HEK293 (cell line): ENCODE results near the gene ZNF608.
A peak's percentile ranks its signal among the peaks of the same experiment; 100 is the strongest.

Experiments
- CTCF ChIA-PET: fragments of 350-600 bp; formaldehyde crosslinking; extraction: SDS; loops from one replicate; lab custom pipeline; 2021; ENCODE audit warnings: antibody characterized with exemption; lab: Yijun Ruan, JAX
- POLR2A ChIA-PET: fragments of 300-600 bp; formaldehyde crosslinking; extraction: SDS; loops from one replicate; lab custom pipeline; 2020; ENCODE audit warnings: antibody characterized with exemption, inconsistent platforms; lab: Yijun Ruan, JAX
- H3K27ac ChIP-seq: fragments of 200-500 bp; sonication (Bioruptor generic); 2 replicates; pipeline ENCODE4 v1.5.1; 2014; ENCODE audit warnings: low read depth, low read length, control low read depth, inconsistent platforms; ENCODE audit errors: extremely low read depth
- H3K36me3 ChIP-seq, 2 experiments: fragments of 200-500 bp in 1 of 2; sonication (Bioruptor generic) in 1 of 2; 1 replicate in 1 of 2; 2 replicates in 1 of 2; pipeline ENCODE4 v1.5.1; 2014 to 2017; ENCODE audit warnings: inconsistent platforms in 2 of 2, low read length in 2 of 2; ENCODE audit not compliant: control insufficient read depth in 2 of 2, insufficient read depth in 1 of 2
- H3K4me1 ChIP-seq: fragments of 200-500 bp; sonication (Bioruptor generic); 2 replicates; pipeline ENCODE4 v1.5.1; 2014; ENCODE audit warnings: mild to moderate bottlenecking, low read length, inconsistent platforms; ENCODE audit not compliant: control insufficient read depth, insufficient read depth
- H3K4me3 ChIP-seq: 2 replicates; pipeline ENCODE4 v1.5.1; 2011; ENCODE audit warnings: low read depth, mild to moderate bottlenecking, control low read depth, low read length, moderate library complexity
- H3K9me3 ChIP-seq: fragments of 200-500 bp; sonication (Bioruptor generic); 2 replicates; pipeline ENCODE4 v1.5.1; 2014; ENCODE audit warnings: low read depth, low read length, inconsistent platforms; ENCODE audit not compliant: control insufficient read depth, insufficient read depth
- BCL11A ChIP-seq: fragments of 450-650 bp; formaldehyde crosslinking; IDR thresholded peaks from 2 replicates; pipeline ENCODE4 v1.5.1; 2016; ENCODE audit warnings: low read depth, missing biosample characterization, missing genetic modification characterization
- EGR2 ChIP-seq: fragments of 450-650 bp; formaldehyde crosslinking; IDR thresholded peaks from 2 replicates; pipeline ENCODE4 v1.5.1; 2016; ENCODE audit warnings: low read depth, missing biosample characterization, missing genetic modification characterization
- KLF10 ChIP-seq: fragments of 450-650 bp; IDR thresholded peaks from 2 replicates; pipeline ENCODE4 v1.5.1; 2018; ENCODE audit warnings: missing biosample characterization, mild to moderate bottlenecking, missing genetic modification characterization
- KLF17 ChIP-seq: fragments of 450-650 bp; formaldehyde crosslinking; IDR thresholded peaks from 2 replicates; pipeline ENCODE4 v1.5.1; 2016; ENCODE audit warnings: missing biosample characterization, missing genetic modification characterization
- PRDM2 ChIP-seq: fragments of 450-650 bp; formaldehyde crosslinking; IDR thresholded peaks from 2 replicates; pipeline ENCODE4 v1.5.1; 2016; ENCODE audit warnings: missing biosample characterization, missing genetic modification characterization, borderline replicate concordance
- TRIM28 ChIP-seq: IDR thresholded peaks from 2 replicates; pipeline ENCODE4 v1.6.1; 2011; ENCODE audit warnings: low read length, control low read depth, borderline replicate concordance
- WT1 ChIP-seq: fragments of 450-650 bp; formaldehyde crosslinking; IDR thresholded peaks from 2 replicates; pipeline ENCODE4 v1.5.1; 2016; ENCODE audit warnings: missing biosample characterization, missing genetic modification characterization
- ZBTB20 ChIP-seq: fragments of 450-650 bp; formaldehyde crosslinking; IDR thresholded peaks from 2 replicates; pipeline ENCODE4 v1.5.1; 2016; ENCODE audit warnings: missing biosample characterization, missing genetic modification characterization
- ZBTB26 ChIP-seq: fragments of 450-650 bp; formaldehyde crosslinking; optimal IDR thresholded peaks from 2 replicates; pipeline ENCODE3; 2016; ENCODE audit warnings: missing biosample characterization, mild to moderate bottlenecking, missing genetic modification characterization
- ZEB2 ChIP-seq: fragments of 450-650 bp; formaldehyde crosslinking; IDR thresholded peaks from 2 replicates; pipeline ENCODE4 v1.5.1; 2016; ENCODE audit warnings: missing biosample characterization, missing genetic modification characterization
- ZFHX2 ChIP-seq: fragments of 450-650 bp; formaldehyde crosslinking; conservative IDR thresholded peaks from 2 replicates; pipeline ENCODE4 v1.5.1; 2016; ENCODE audit warnings: missing biosample characterization, missing genetic modification characterization
- ZIC2 ChIP-seq: fragments of 450-650 bp; formaldehyde crosslinking; IDR thresholded peaks from 2 replicates; pipeline ENCODE4 v1.5.1; 2016; ENCODE audit warnings: missing biosample characterization, missing genetic modification characterization
- ZNF132 ChIP-seq: fragments of 450-650 bp; formaldehyde crosslinking; IDR thresholded peaks from 2 replicates; pipeline ENCODE4 v1.5.1; 2017; ENCODE audit warnings: missing biosample characterization, missing genetic modification characterization, borderline replicate concordance
- ZNF133 ChIP-seq: fragments of 450-650 bp; formaldehyde crosslinking; IDR thresholded peaks from 2 replicates; pipeline ENCODE4 v1.5.1; 2016; ENCODE audit warnings: missing biosample characterization, missing genetic modification characterization
- ZNF239 ChIP-seq: fragments of 450-650 bp; formaldehyde crosslinking; IDR thresholded peaks from 2 replicates; pipeline ENCODE4 v1.5.1; 2016; ENCODE audit warnings: missing biosample characterization, missing genetic modification characterization
- ZNF311 ChIP-seq: fragments of 450-650 bp; formaldehyde crosslinking; IDR thresholded peaks from 2 replicates; pipeline ENCODE4 v1.5.1; 2017; ENCODE audit warnings: missing biosample characterization, missing genetic modification characterization, borderline replicate concordance
- ZNF350 ChIP-seq: fragments of 450-650 bp; formaldehyde crosslinking; IDR thresholded peaks from 2 replicates; pipeline ENCODE4 v1.5.0; 2017; ENCODE audit warnings: missing biosample characterization, mild to moderate bottlenecking, missing genetic modification characterization
- ZNF404 ChIP-seq: fragments of 450-650 bp; formaldehyde crosslinking; IDR thresholded peaks from 2 replicates; pipeline ENCODE4 v1.5.1; 2017; ENCODE audit warnings: missing biosample characterization, missing genetic modification characterization
- ZNF521 ChIP-seq: fragments of 450-650 bp; formaldehyde crosslinking; IDR thresholded peaks from 2 replicates; pipeline ENCODE4 v1.5.1; 2017; ENCODE audit warnings: missing biosample characterization, mild to moderate bottlenecking, missing genetic modification characterization
- ZNF571 ChIP-seq: fragments of 450-650 bp; formaldehyde crosslinking; IDR thresholded peaks from 2 replicates; pipeline ENCODE4 v1.5.0; 2017; ENCODE audit warnings: missing biosample characterization, missing genetic modification characterization
- ZNF660 ChIP-seq: fragments of 450-650 bp; IDR thresholded peaks from 2 replicates; pipeline ENCODE4 v1.5.1; 2018; ENCODE audit warnings: missing biosample characterization, mild to moderate bottlenecking, missing genetic modification characterization
- ZNF76 ChIP-seq: fragments of 450-650 bp; formaldehyde crosslinking; IDR thresholded peaks from 2 replicates; pipeline ENCODE4; 2016; ENCODE audit warnings: low read depth, missing biosample characterization, missing genetic modification characterization, borderline replicate concordance
- ZNF837 ChIP-seq: fragments of 450-650 bp; formaldehyde crosslinking; IDR thresholded peaks from 2 replicates; pipeline ENCODE4 v1.5.1; 2016; ENCODE audit warnings: missing biosample characterization, missing genetic modification characterization
- ZNF843 ChIP-seq: fragments of 450-650 bp; formaldehyde crosslinking; IDR thresholded peaks from 2 replicates; pipeline ENCODE4 v1.5.1; 2016; ENCODE audit warnings: missing biosample characterization, missing genetic modification characterization
- ZSCAN23 ChIP-seq: fragments of 450-650 bp; formaldehyde crosslinking; IDR thresholded peaks from 2 replicates; pipeline ENCODE4 v1.5.1; 2016; ENCODE audit warnings: missing biosample characterization, missing genetic modification characterization
- ZSCAN4 ChIP-seq: fragments of 450-650 bp; formaldehyde crosslinking; IDR thresholded peaks from 2 replicates; pipeline ENCODE4 v1.5.1; 2017; ENCODE audit warnings: missing biosample characterization, missing genetic modification characterization
- TF ChIP-seq, protein P1 (sequence below): fragments of 450-650 bp; formaldehyde crosslinking; IDR thresholded peaks from 2 replicates; pipeline ENCODE4 v1.5.1; 2016; ENCODE audit warnings: missing biosample characterization, missing genetic modification characterization

The ZNF608 gene

GRCh38 chr5:124741711-124742496 lies 4.5 kb downstream of the ZNF608 start:
- ChIA-PET POLR2A (interaction anchor here (1.0 to 1.6 kb wide), 4 partner anchors 86 to 614 kb away, joined by 3 to 5 read pairs (median 4); no protein-coding TSS in a partner anchor), CTCF (interaction anchor here (0.6 kb wide), 1 partner anchor 253 kb away, joined by 3 read pairs; no protein-coding TSS in a partner anchor)
- Histone ChIP-seq H3K36me3 (no peaks in the 10 kb centered on the region), H3K27ac (peak overlapping the region; percentile 99), H3K4me1 (peaks cover 50% of the 10 kb centered on the region), H3K4me3 (peak overlapping the region; percentile 82), H3K9me3 (no peaks in the 10 kb centered on the region)
- TF ChIP-seq ZNF311 (no peak), PRDM2 (tag by site-specific recombination) (no peak), ZNF404 (tag by site-specific recombination) (no peak), BCL11A (tag by site-specific recombination) (peak; percentile 96), ZEB2 (peak; percentile 93; the same call in 1 of the 2 replicates), ZIC2 (tag by site-specific recombination) (no peak), ZBTB20 (peak; percentile 61; the same call in 1 of the 2 replicates), ZNF133 (no peak), TRIM28 (0 out of 2 replicates have a peak, but pooled peaks have one; percentile 23), WT1 (tag by site-specific recombination) (peak; percentile 100), ZNF239 (tag by site-specific recombination) (no peak), ZSCAN4 (tag by site-specific recombination) (no peak), ZNF521 (tag by site-specific recombination) (no peak), ZSCAN23 (tag by site-specific recombination) (0 out of 2 replicates have a peak, but pooled peaks have one; percentile 59), ZNF660 (tag by site-specific recombination) (no peak; the same call in 1 of the 2 replicates), ZNF571 (no peak), KLF17 (tag by site-specific recombination) (peak; percentile 92), ZBTB26 (tag by site-specific recombination) (no peak), ZNF76 (tag by site-specific recombination) (no peak; the same call in 1 of the 2 replicates), KLF10 (tag by site-specific recombination) (peak; percentile 94), ZNF837 (0 out of 2 replicates have a peak, but pooled peaks have one; percentile 72), ZFHX2 (tag by site-specific recombination) (no peak), ZNF132 (tag by site-specific recombination) (no peak), ZNF350 (tag by site-specific recombination) (no peak), ZNF843 (peak; percentile 95), EGR2 (tag by site-specific recombination) (no peak)
- TF ChIP-seq, protein P1, sequence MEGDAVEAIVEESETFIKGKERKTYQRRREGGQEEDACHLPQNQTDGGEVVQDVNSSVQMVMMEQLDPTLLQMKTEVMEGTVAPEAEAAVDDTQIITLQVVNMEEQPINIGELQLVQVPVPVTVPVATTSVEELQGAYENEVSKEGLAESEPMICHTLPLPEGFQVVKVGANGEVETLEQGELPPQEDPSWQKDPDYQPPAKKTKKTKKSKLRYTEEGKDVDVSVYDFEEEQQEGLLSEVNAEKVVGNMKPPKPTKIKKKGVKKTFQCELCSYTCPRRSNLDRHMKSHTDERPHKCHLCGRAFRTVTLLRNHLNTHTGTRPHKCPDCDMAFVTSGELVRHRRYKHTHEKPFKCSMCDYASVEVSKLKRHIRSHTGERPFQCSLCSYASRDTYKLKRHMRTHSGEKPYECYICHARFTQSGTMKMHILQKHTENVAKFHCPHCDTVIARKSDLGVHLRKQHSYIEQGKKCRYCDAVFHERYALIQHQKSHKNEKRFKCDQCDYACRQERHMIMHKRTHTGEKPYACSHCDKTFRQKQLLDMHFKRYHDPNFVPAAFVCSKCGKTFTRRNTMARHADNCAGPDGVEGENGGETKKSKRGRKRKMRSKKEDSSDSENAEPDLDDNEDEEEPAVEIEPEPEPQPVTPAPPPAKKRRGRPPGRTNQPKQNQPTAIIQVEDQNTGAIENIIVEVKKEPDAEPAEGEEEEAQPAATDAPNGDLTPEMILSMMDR, result no peak
